Liver (tissue), 9 donors: ENCODE results near the gene DISC1. TPM values are rescaled to one million over a fixed set of nuclear protein-coding genes. Genes with fewer than 3 reads are reported as not detected.

Source experiments
- DNase-seq: peaks from one replicate; pipeline ENCODE4 v3.0.0-alpha.2; 2017; ENCODE audit warnings: low spot score
- H3K27ac ChIP-seq, 2 donors: one replicate each; pipeline ENCODE4 v1.7.0; 2013; ENCODE audit warnings: inconsistent platforms in 2 of 2, low read length in 2 of 2, control low read depth in 1 of 2, low read depth in 1 of 2, mild to moderate bottlenecking in 1 of 2
- H3K27me3 ChIP-seq, 4 donors: one replicate each; pipeline versions ENCODE4 v1.6.1 to v1.7.0; 2013; ENCODE audit warnings: low read length in 3 of 4, inconsistent platforms in 1 of 4, mild to moderate bottlenecking in 1 of 4, moderate library complexity in 1 of 4; ENCODE audit not compliant: control insufficient read depth in 4 of 4, insufficient read depth in 4 of 4
- H3K36me3 ChIP-seq, 4 donors: one replicate each; pipeline versions ENCODE4 v1.6.1 to v1.7.0; 2013; ENCODE audit warnings: low read length in 3 of 4, mild to moderate bottlenecking in 3 of 4, low read depth in 1 of 4, moderate library complexity in 1 of 4; ENCODE audit not compliant: control insufficient read depth in 4 of 4, insufficient read depth in 3 of 4
- H3K4me1 ChIP-seq, 4 donors: one replicate each; pipeline versions ENCODE4 v1.6.1 to v1.7.0; 2013; ENCODE audit warnings: low read length in 3 of 4, mild to moderate bottlenecking in 3 of 4, moderate library complexity in 1 of 4; ENCODE audit not compliant: control insufficient read depth in 4 of 4, insufficient read depth in 4 of 4
- H3K4me3 ChIP-seq, 3 donors: one replicate each; pipeline versions ENCODE4 v1.6.1 to v1.7.0; 2013; ENCODE audit warnings: low read length in 3 of 3, control low read depth in 1 of 3, low read depth in 1 of 3, mild to moderate bottlenecking in 1 of 3
- H3K9ac ChIP-seq, 2 donors: one replicate each; pipeline ENCODE4 v1.7.0; 2013; ENCODE audit warnings: low read length in 2 of 2, mild to moderate bottlenecking in 2 of 2, moderate library complexity in 2 of 2, control low read depth in 1 of 2, low read depth in 1 of 2
- H3K9me3 ChIP-seq, 4 donors: one replicate each; pipeline versions ENCODE4 v1.6.1 to v1.7.0; 2013; ENCODE audit warnings: low read length in 3 of 4; ENCODE audit not compliant: control insufficient read depth in 4 of 4
- FOXA2 ChIP-seq: IDR thresholded peaks from 2 replicates; pipeline ENCODE4 v1.6.1; 2016; ENCODE audit warnings: antibody characterized with exemption
- GABPA ChIP-seq, 2 donors: IDR thresholded peaks in 1 of 2; conservative IDR thresholded peaks in 1 of 2; 2 replicates each; pipeline ENCODE4 v1.6.1; 2016; ENCODE audit warnings: antibody characterized with exemption in 2 of 2, mild to moderate bottlenecking in 1 of 2, moderate library complexity in 1 of 2
- HNF4A ChIP-seq, 2 donors: conservative IDR thresholded peaks; 2 replicates each; pipeline ENCODE4 v1.6.1; 2016; ENCODE audit warnings: antibody characterized with exemption in 2 of 2, mild to moderate bottlenecking in 2 of 2
- JUND ChIP-seq, 2 donors: IDR thresholded peaks; 2 replicates each; pipeline ENCODE4 v1.6.1; 2016; ENCODE audit warnings: antibody characterized with exemption in 2 of 2
- NR2F2 ChIP-seq: IDR thresholded peaks from 2 replicates; pipeline ENCODE4 v1.6.1; 2016; ENCODE audit warnings: antibody characterized with exemption
- RAD21 ChIP-seq, 2 donors: IDR thresholded peaks; 2 replicates each; pipeline ENCODE4 v1.6.1; 2016; ENCODE audit warnings: antibody characterized with exemption in 2 of 2, mild to moderate bottlenecking in 2 of 2
- RXRA ChIP-seq, 2 donors: IDR thresholded peaks; 2 replicates each; pipeline ENCODE4 v1.6.1; 2017 to 2018; ENCODE audit warnings: antibody characterized with exemption in 2 of 2, mild to moderate bottlenecking in 1 of 2
- SP1 ChIP-seq: IDR thresholded peaks from 2 replicates; pipeline ENCODE4 v1.6.1; 2018; ENCODE audit warnings: antibody characterized with exemption, mild to moderate bottlenecking
- TAF1 ChIP-seq: conservative IDR thresholded peaks from 2 replicates; pipeline ENCODE4 v1.6.1; 2016; ENCODE audit warnings: antibody characterized with exemption, mild to moderate bottlenecking
- YY1 ChIP-seq: IDR thresholded peaks from 2 replicates; pipeline ENCODE4 v1.6.1; 2016; ENCODE audit warnings: antibody characterized with exemption, mild to moderate bottlenecking
- WGBS: extraction: QIAGEN DNeasy Blood & Tissue Kit; methylation state at CpG from one replicate; pipeline ENCODE4 v1.1.7; 2013; 5-methylcytosine and 5-hydroxymethylcytosine counted together
- polyA plus RNA-seq, 2 donors: library from polyadenylated mRNA; stranded (reverse) in 1 of 2; unstranded in 1 of 2; fragments of 200-250 nt in 1 of 2; fragments of >200 nt in 1 of 2; fragmentation: Nextera tagmentation in 1 of 2; extraction: Ambion mirVana in 1 of 2; gene quantifications; one replicate each; pipeline versions ENCODE4 v1.2.1 to v1.2.3, GENCODE V29; 2013 to 2015
- total RNA-seq, 2 donors: library from RNA; depleted of rRNA; stranded (reverse); fragments of >200 nt; gene quantifications; one replicate each; pipeline ENCODE4 v1.2.3, GENCODE V29; 2014
- TF ChIP-seq, protein P1 (sequence below): IDR thresholded peaks from 2 replicates; pipeline ENCODE4 v1.6.1; 2016; ENCODE audit warnings: antibody characterized with exemption
- TF ChIP-seq, protein P2 (sequence below): IDR thresholded peaks from 2 replicates; pipeline ENCODE4 v1.6.1; 2016; ENCODE audit warnings: antibody characterized with exemption, mild to moderate bottlenecking
- TF ChIP-seq, protein P3 (sequence below): fragments of 150-350 bp; IDR thresholded peaks from 2 replicates; pipeline ENCODE4 v1.5.1; 2017; ENCODE audit warnings: improper control_type of control experiment, low read depth, low read length; ENCODE audit not compliant: missing input control
- TF ChIP-seq, protein P4 (sequence below): IDR thresholded peaks from 2 replicates; pipeline ENCODE4 v1.6.1; 2016; ENCODE audit warnings: antibody characterized with exemption
- TF ChIP-seq, protein P5 (sequence below): IDR thresholded peaks from 2 replicates; pipeline ENCODE4 v1.6.1; 2016; ENCODE audit warnings: antibody characterized with exemption
- donor health status: healthy.
- donor health status: healthy.
- donor health status: healthy.
- donor health status: healthy.
- donor health status: healthy.

Gene DISC1
- total and polyA plus RNA-seq, 4 donors: 0.45 to 6.3 (median 2.3) TPM

DNA sequence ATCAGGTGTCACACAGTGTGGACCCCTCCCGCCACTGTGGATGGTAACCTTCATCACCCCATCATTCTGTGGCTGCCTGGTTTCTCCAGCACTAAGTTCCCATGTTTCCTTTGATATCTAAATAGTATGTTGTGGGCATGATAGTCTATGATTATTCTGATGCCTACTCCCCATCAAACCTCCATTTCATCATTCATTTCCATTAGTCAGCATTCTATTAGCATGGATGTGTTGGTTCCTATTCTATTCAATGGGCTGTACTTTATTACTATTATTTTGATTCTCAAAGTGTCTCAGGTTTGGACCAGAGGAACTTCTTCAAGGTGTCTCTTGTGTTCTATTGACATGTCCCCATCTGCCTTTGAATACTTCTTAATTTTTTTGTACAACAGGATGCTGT, 112.0 kb downstream of the DISC1 start:
- Histone ChIP-seq H3K27me3 (peaks cover 0 to 3% (median 0%) of the 10 kb centered on the region in 4 donors), H3K9me3 (no peaks in the 10 kb centered on the region), H3K27ac (no peak overlapping the region), H3K9ac (no peak overlapping the region), H3K4me1 (no peaks in the 10 kb centered on the region), H3K4me3 (no peak overlapping the region), H3K36me3 (no peaks in the 10 kb centered on the region)
- TF ChIP-seq RAD21 (IDR thresholded peaks at IDR 0.05): no peak
- TF ChIP-seq TAF1: no peak
- TF ChIP-seq, protein P1, sequence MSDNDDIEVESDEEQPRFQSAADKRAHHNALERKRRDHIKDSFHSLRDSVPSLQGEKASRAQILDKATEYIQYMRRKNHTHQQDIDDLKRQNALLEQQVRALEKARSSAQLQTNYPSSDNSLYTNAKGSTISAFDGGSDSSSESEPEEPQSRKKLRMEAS: no peak
- TF ChIP-seq HNF4A (conservative IDR thresholded peaks at IDR 0.05): no peak
- 85% methylated on average over 1 of the region's 1 CpG for WGBS
- no peak for DNase-seq

DNA sequence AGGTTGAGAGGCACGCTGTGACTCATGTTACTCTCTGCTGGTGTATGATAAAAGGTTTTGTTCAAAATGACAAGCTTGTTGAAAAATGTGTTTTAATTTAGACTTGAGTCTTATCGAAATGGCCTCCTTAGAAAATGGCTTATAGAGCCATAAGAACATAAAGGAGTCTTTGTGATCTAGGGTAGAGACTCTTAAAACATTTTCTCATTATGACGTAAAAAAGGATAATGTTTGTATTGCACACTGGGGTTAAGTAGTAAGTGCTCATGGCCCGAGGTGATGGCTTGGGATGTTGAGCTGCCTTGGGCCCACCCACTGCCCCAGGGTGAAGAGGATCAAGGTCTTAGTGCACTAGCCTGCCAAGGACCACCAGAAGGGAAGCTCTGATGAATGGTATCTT, 117.4 kb downstream of the DISC1 start:
- no peaks in the 10 kb centered on the region for H3K9me3 ChIP-seq
- 85% methylated on average over 4 of the region's 4 CpGs for WGBS
- DNase-seq: no peak
- H3K9ac ChIP-seq: no peak overlapping the region
- TF ChIP-seq YY1: no peak
- TF ChIP-seq FOXA2: no peak
- no peak for TF ChIP-seq RAD21 (IDR thresholded peaks at IDR 0.05)
- TF ChIP-seq SP1: no peak
- TF ChIP-seq HNF4A (conservative IDR thresholded peaks at IDR 0.05): no peak
- TF ChIP-seq GABPA (IDR thresholded peaks at IDR 0.05 in 1 of 2, conservative IDR thresholded peaks at IDR 0.05 in 1 of 2): no peak
- TF ChIP-seq, protein P2, sequence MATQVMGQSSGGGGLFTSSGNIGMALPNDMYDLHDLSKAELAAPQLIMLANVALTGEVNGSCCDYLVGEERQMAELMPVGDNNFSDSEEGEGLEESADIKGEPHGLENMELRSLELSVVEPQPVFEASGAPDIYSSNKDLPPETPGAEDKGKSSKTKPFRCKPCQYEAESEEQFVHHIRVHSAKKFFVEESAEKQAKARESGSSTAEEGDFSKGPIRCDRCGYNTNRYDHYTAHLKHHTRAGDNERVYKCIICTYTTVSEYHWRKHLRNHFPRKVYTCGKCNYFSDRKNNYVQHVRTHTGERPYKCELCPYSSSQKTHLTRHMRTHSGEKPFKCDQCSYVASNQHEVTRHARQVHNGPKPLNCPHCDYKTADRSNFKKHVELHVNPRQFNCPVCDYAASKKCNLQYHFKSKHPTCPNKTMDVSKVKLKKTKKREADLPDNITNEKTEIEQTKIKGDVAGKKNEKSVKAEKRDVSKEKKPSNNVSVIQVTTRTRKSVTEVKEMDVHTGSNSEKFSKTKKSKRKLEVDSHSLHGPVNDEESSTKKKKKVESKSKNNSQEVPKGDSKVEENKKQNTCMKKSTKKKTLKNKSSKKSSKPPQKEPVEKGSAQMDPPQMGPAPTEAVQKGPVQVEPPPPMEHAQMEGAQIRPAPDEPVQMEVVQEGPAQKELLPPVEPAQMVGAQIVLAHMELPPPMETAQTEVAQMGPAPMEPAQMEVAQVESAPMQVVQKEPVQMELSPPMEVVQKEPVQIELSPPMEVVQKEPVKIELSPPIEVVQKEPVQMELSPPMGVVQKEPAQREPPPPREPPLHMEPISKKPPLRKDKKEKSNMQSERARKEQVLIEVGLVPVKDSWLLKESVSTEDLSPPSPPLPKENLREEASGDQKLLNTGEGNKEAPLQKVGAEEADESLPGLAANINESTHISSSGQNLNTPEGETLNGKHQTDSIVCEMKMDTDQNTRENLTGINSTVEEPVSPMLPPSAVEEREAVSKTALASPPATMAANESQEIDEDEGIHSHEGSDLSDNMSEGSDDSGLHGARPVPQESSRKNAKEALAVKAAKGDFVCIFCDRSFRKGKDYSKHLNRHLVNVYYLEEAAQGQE: no peak
- H3K4me1 ChIP-seq: no peaks in the 10 kb centered on the region
- H3K27me3 ChIP-seq: peaks cover 0 to 3% (median 0%) of the 10 kb centered on the region in 4 donors
- no peaks in the 10 kb centered on the region for H3K36me3 ChIP-seq
- H3K4me3 ChIP-seq: no peak overlapping the region
- H3K27ac ChIP-seq: no peak overlapping the region

DNA sequence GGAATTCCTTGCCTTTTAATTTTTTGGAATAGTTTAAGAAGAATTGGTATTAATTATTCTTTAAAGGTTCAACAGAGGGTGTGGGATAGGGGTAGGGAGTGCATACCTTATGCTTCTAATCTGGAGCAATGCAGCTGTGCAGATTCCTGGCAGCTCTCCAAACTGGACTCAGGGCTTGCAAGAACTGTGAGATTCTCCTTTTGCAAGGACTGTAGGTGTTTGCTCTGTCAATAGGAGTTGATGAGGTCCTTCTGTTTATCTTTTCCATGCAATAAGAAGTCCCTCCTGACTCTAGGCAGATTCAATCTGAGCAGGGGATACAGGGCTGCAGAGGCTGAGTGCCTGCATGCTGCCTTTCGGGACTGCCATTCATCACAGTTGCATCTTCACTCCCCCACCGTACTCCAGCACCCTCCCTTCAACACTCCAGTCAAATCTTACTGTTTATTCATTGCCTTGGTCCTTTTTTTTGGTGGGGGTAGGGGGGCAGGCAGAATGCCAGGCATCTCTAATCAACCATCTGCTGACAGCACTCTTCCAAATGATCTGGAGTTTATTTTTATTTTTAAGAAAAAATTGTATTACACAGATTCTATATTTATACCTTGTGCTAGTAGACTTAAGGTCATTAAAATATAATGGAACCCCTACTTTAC, 122.3 kb downstream of the DISC1 start:
- Histone ChIP-seq H3K27me3 (no peaks in the 10 kb centered on the region), H3K27ac (no peak overlapping the region), H3K9ac (no peak overlapping the region), H3K36me3 (peaks cover 0 to 2% (median 0%) of the 10 kb centered on the region in 4 donors), H3K9me3 (peaks cover 0 to 4% (median 0%) of the 10 kb centered on the region in 4 donors), H3K4me1 (no peaks in the 10 kb centered on the region), H3K4me3 (no peak overlapping the region)
- no peak for DNase-seq
- 53% methylated on average over 2 of the region's 2 CpGs for WGBS
- TF ChIP-seq TAF1 (no peak), RAD21 (IDR thresholded peaks at IDR 0.05) (no peak), YY1 (no peak), RXRA (IDR thresholded peaks at IDR 0.05) (no peak), JUND (IDR thresholded peaks at IDR 0.05) (no peak), FOXA2 (no peak), SP1 (no peak), NR2F2 (no peak)
- TF ChIP-seq, protein P3, sequence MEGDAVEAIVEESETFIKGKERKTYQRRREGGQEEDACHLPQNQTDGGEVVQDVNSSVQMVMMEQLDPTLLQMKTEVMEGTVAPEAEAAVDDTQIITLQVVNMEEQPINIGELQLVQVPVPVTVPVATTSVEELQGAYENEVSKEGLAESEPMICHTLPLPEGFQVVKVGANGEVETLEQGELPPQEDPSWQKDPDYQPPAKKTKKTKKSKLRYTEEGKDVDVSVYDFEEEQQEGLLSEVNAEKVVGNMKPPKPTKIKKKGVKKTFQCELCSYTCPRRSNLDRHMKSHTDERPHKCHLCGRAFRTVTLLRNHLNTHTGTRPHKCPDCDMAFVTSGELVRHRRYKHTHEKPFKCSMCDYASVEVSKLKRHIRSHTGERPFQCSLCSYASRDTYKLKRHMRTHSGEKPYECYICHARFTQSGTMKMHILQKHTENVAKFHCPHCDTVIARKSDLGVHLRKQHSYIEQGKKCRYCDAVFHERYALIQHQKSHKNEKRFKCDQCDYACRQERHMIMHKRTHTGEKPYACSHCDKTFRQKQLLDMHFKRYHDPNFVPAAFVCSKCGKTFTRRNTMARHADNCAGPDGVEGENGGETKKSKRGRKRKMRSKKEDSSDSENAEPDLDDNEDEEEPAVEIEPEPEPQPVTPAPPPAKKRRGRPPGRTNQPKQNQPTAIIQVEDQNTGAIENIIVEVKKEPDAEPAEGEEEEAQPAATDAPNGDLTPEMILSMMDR: no peak
- TF ChIP-seq, protein P4, sequence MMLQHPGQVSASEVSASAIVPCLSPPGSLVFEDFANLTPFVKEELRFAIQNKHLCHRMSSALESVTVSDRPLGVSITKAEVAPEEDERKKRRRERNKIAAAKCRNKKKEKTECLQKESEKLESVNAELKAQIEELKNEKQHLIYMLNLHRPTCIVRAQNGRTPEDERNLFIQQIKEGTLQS: no peak
- TF ChIP-seq, protein P2: no peak
- TF ChIP-seq, protein P5, sequence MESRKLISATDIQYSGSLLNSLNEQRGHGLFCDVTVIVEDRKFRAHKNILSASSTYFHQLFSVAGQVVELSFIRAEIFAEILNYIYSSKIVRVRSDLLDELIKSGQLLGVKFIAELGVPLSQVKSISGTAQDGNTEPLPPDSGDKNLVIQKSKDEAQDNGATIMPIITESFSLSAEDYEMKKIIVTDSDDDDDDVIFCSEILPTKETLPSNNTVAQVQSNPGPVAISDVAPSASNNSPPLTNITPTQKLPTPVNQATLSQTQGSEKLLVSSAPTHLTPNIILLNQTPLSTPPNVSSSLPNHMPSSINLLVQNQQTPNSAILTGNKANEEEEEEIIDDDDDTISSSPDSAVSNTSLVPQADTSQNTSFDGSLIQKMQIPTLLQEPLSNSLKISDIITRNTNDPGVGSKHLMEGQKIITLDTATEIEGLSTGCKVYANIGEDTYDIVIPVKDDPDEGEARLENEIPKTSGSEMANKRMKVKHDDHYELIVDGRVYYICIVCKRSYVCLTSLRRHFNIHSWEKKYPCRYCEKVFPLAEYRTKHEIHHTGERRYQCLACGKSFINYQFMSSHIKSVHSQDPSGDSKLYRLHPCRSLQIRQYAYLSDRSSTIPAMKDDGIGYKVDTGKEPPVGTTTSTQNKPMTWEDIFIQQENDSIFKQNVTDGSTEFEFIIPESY: no peak
